ENCODE data around the gene GALR1. TPM values are rescaled to one million over a fixed set of nuclear protein-coding genes. Genes with fewer than 3 reads are reported as not detected.

Gene GALR1
- total RNA-seq, 4 donors from 2014 or later, result under 0.01 to 0.33 (median 0.16) TPM

DNA sequence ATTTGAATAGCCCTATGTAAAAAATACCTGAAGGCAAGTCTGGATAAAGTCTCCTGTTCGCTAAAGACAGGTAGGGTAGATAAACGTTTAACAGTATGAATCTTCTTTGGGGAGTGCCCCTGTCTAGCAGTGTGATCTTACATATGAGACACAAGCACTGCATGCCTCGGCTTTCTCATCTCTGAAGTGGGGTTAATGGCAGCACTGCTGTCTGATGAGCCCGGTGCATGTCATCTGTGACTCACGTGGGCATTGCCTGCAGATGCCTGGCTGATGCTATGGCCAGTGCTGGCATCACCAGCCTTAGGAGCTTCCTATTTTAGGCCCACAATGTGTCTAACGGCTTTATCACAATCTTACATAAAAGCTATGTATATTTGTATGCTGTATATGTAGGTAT lies 50.1 kb downstream of the GALR1 start:
- Histone ChIP-seq H3K36me3 (no peaks in the 10 kb centered on the region), H3K9me3 (no peaks in the 10 kb centered on the region), H3K4me1 (no peaks in the 10 kb centered on the region), H3K4me3 (no peak overlapping the region), H3K27ac (replicated peaks in 1 of 4) (no peak overlapping the region), H3K27me3 (peaks cover 0 to 33% (median 0%) of the 10 kb centered on the region in 4 donors)
- 75% methylated on average over 6 of the region's 6 CpGs for WGBS
- no peak for DNase-seq (ENCODE audit: extremely low spot score)
- intact Hi-C loops (cut with DNase I), result no loop called here
- TF ChIP-seq POLR2AphosphoS5 (IDR thresholded peaks at IDR 0.05), result no peak

DNA sequence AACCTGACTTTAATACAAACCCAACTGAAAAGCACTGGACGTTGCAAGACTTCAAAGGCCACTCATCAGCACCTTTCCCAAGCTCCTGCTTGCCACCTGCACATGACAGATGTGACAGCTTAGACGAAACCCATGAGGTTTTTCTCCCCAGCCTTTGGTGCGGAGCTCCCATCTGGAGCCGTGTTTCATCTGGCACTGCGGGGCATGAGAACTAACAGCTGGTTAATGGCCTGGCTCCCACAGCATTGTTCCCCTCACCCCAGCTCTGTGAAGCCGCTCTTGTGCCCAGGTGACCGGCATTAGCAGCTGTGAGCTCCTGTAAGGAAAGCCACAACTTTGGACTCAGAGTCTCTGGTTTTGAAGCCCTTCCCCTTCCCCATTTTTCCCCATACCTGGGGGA lies 50.9 kb downstream of the GALR1 start:
- intact Hi-C loops (cut with DNase I), result no loop called here
- 27% methylated on average over 7 of the region's 7 CpGs for WGBS

DNA sequence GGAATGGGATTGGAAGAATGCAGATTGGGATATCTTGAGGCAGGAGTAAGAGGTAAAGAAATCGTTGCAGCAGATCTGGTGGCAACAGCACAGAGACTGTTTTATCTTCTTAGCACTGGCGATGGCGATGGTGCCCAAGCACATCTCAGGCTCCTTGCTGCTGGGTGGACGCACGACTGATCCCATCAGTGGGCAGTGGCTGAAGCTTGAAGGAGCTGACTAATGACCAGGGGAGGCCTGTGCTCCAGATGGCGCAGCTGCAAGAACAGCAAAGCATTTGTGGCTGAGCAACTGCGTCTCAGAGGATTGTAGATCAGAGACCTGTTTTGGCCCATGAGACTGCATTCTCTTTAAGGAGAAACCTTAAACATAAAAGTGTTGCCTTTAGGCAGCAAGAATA lies 54.6 kb downstream of the GALR1 start:
- peaks cover 0 to 15% (median 0%) of the 10 kb centered on the region in 4 donors for H3K27me3 ChIP-seq
- H3K36me3 ChIP-seq, result no peaks in the 10 kb centered on the region
- H3K4me3 ChIP-seq, result no peak overlapping the region
- H3K9me3 ChIP-seq, result no peaks in the 10 kb centered on the region
- 76% methylated on average over 7 of the region's 7 CpGs for WGBS
- intact Hi-C loops (cut with DNase I), result no loop called here
- peak; percentile 89 for DNase-seq (ENCODE audit: extremely low spot score)
- no peak for TF ChIP-seq POLR2A (IDR thresholded peaks at IDR 0.05; ENCODE audit: low read depth)
- TF ChIP-seq POLR2AphosphoS5 (IDR thresholded peaks at IDR 0.05), result no peak
- TF ChIP-seq EP300 (IDR thresholded peaks at IDR 0.05), result no peak
- TF ChIP-seq, protein P1, sequence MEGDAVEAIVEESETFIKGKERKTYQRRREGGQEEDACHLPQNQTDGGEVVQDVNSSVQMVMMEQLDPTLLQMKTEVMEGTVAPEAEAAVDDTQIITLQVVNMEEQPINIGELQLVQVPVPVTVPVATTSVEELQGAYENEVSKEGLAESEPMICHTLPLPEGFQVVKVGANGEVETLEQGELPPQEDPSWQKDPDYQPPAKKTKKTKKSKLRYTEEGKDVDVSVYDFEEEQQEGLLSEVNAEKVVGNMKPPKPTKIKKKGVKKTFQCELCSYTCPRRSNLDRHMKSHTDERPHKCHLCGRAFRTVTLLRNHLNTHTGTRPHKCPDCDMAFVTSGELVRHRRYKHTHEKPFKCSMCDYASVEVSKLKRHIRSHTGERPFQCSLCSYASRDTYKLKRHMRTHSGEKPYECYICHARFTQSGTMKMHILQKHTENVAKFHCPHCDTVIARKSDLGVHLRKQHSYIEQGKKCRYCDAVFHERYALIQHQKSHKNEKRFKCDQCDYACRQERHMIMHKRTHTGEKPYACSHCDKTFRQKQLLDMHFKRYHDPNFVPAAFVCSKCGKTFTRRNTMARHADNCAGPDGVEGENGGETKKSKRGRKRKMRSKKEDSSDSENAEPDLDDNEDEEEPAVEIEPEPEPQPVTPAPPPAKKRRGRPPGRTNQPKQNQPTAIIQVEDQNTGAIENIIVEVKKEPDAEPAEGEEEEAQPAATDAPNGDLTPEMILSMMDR (IDR thresholded peaks at IDR 0.05), result no peak
- no peak overlapping the region for H3K27ac ChIP-seq (replicated peaks in 1 of 4)
- no peaks in the 10 kb centered on the region for H3K4me1 ChIP-seq

More for the DNA sequence above, 50.9 kb downstream of the GALR1 start:
- peaks cover 0 to 33% (median 0%) of the 10 kb centered on the region in 4 donors for H3K27me3 ChIP-seq
- no peaks in the 10 kb centered on the region for H3K36me3 ChIP-seq
- no peak overlapping the region for H3K4me3 ChIP-seq
- no peak for DNase-seq (ENCODE audit: extremely low spot score)
- H3K9me3 ChIP-seq, result no peaks in the 10 kb centered on the region
- H3K4me1 ChIP-seq, result no peaks in the 10 kb centered on the region
- no peak overlapping the region for H3K27ac ChIP-seq (replicated peaks in 1 of 4)
- TF ChIP-seq POLR2AphosphoS5 (IDR thresholded peaks at IDR 0.05) (no peak), POLR2A (IDR thresholded peaks at IDR 0.05; ENCODE audit: low read depth) (no peak), EP300 (IDR thresholded peaks at IDR 0.05) (no peak)
- TF ChIP-seq, protein P1 (IDR thresholded peaks at IDR 0.05), result no peak

DNA sequence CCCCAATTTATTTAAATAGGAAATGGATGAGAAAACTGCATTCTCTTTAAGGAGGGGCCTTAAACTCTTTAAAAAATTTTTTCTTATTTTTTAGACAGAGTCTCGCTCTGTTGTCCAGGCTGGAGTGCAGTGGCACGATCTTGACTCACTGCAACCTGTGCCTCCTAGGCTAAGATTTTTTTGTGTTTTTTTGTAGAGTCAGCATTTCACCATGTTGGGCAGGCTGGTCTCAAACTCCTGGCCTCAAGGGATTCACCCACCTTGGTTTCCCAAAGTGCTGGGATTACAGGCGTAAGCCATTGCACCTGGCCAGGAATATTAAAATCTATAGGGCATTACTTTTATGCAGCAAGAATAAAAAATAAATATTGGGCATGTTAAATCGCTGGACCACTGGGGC lies 56.0 kb downstream of the GALR1 start:
- TF ChIP-seq POLR2A (IDR thresholded peaks at IDR 0.05; ENCODE audit: low read depth) (no peak), POLR2AphosphoS5 (IDR thresholded peaks at IDR 0.05) (no peak), EP300 (IDR thresholded peaks at IDR 0.05) (no peak)
- TF ChIP-seq, protein P1 (IDR thresholded peaks at IDR 0.05), result no peak
- 92% methylated on average over 4 of the region's 4 CpGs for WGBS
- Histone ChIP-seq H3K4me1 (no peaks in the 10 kb centered on the region), H3K9me3 (no peaks in the 10 kb centered on the region), H3K36me3 (no peaks in the 10 kb centered on the region), H3K27ac (replicated peaks in 1 of 4) (no peak overlapping the region), H3K4me3 (no peak overlapping the region), H3K27me3 (peaks cover 0 to 6% (median 0%) of the 10 kb centered on the region in 4 donors)
- no peak for DNase-seq (ENCODE audit: extremely low spot score)
- intact Hi-C loops (cut with DNase I), result no loop called here

DNA sequence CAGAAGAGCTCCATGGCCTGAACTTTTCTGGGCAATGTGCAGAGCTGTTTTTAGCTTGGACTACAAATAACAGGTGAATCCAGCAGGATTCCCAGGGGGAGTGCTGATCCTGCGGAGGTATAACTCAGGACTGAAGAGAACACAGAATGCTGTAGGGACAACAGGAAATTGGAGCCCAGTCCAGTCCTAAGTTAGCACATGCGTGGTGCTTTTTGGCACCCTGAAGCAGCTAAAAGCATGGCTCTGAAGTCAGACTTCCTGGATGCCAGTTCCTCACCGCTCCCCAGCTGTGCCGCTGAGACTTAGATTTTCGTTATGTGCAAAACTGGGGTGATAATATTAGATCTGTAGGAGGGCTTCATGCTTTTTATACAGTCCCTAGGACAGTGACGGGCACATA lies 58.6 kb downstream of the GALR1 start:
- intact Hi-C loops (cut with DNase I), result no loop called here
- TF ChIP-seq, protein P1 (IDR thresholded peaks at IDR 0.05), result no peak
- no peak for TF ChIP-seq POLR2A (IDR thresholded peaks at IDR 0.05; ENCODE audit: low read depth)
- TF ChIP-seq POLR2AphosphoS5 (IDR thresholded peaks at IDR 0.05), result no peak
- no peak for TF ChIP-seq EP300 (IDR thresholded peaks at IDR 0.05)
- Histone ChIP-seq H3K36me3 (no peaks in the 10 kb centered on the region), H3K27me3 (no peaks in the 10 kb centered on the region), H3K27ac (replicated peaks in 1 of 4) (no peak overlapping the region), H3K4me3 (no peak overlapping the region), H3K4me1 (no peaks in the 10 kb centered on the region), H3K9me3 (no peaks in the 10 kb centered on the region)
- WGBS, result 81% methylated on average over 6 of the region's 6 CpGs
- DNase-seq (ENCODE audit: extremely low spot score), result no peak
